ENCODE measurements around the gene MAGI1. TPM values are rescaled to one million over a fixed set of nuclear protein-coding genes. Genes with fewer than 3 reads are reported as not detected.

MAGI1 gene
- total RNA-seq, 1 experiment from 2014 or later: 38.6 TPM

DNA sequence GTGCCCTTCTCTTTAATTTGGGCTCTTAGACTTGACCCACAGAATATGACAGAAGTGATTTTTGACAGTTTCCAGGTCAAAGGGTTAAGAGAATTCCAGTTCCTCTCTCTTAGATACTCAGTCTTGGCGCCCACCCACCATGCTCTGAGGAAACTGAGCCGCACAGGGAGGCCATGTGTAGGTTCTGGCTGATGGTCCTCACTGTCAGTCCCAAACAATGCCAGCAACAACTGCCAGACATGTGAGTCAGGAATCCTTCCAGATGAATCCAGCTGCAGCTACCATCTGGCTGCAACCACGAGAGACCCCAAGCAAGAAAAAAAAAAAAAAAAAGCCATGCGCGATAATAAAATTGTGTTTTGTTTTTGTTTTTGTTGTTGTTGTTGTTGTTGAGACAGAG is 326.6 kb downstream of the MAGI1 start (continued):
- TF ChIP-seq REST (IDR thresholded peaks at IDR 0.05; ENCODE audit: low read depth): no peak

DNA sequence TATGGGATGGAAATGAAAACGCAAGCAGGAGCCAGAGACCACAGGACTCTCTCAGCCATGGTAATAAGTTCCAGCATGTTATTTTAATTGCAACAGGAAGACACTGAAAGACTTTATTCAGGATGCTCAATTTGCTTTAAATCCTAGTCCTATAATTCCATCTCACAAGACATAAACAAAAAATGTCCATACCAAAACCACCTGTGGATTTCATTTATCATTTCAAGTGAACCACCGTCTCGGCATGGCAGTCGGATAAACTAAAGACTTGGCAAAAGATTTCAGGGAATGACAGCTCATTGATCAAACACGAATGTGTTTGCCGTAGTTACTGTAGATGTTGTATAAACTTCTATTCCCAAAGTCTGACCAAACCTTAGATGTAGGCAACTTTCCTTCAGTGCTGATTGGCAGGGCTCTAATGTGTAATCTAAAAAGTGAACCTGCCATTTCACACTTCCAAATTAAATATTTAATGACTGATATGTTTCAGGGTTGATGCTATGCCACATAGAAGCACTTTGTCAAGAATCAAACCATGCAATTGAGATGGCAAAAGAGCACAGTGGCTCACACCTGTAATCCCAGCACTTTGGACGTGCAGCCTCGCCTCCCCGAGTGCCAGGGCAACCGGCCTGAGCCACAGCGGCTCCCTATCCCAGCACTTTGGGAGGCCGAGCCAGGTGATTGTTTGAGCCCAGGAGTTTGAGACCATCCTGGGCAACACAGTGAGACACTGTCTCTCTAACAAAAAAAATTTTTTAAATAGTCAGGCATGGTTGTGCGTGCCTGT is 331.7 kb downstream of the MAGI1 start:
- no peak for ATAC-seq
- intact Hi-C loops (cut with micrococcal nuclease): no loop called here
- no peak overlapping the region for H3K27ac ChIP-seq (ENCODE audit: low read depth, low read length)
- ChIA-PET POLR2A (no interaction called here), CTCF (no interaction called here), RAD21 (ENCODE audit: low non-redundant PET in 1 of 2, low total read pairs in 2 of 2, uncharacterized antibody in 2 of 2, unreplicated experiment in 2 of 2) (no interaction called here)
- no peak overlapping the region for H3K4me2 ChIP-seq (ENCODE audit: low read length)
- H2AFZ ChIP-seq (ENCODE audit: low read depth, low read length, poor library complexity, severe bottlenecking): no peak overlapping the region
- H3K4me3 ChIP-seq (replicated peaks in 1 of 2; ENCODE audit: low read depth in 1 of 2, low read length in 2 of 2): no peak overlapping the region
- no peaks in the 10 kb centered on the region for H3K36me3 ChIP-seq (ENCODE audit: control insufficient read depth in 1 of 2, insufficient read depth in 2 of 2, low read length in 2 of 2)
- no peaks in the 10 kb centered on the region for H3K4me1 ChIP-seq (ENCODE audit: control insufficient read depth in 1 of 2, insufficient read depth in 2 of 2, low read length in 2 of 2)
- no peaks in the 10 kb centered on the region for H3K9me3 ChIP-seq (ENCODE audit: control insufficient read depth in 1 of 2, insufficient read depth in 1 of 2, low read depth in 1 of 2, low read length in 2 of 2)
- no peaks in the 10 kb centered on the region for H3K9me2 ChIP-seq (ENCODE audit: insufficient read depth)
- DNase-seq (ENCODE audit: low read depth, low spot score): no peak
- no peak overlapping the region for H3K9ac ChIP-seq (ENCODE audit: low read length)
- H3K27me3 ChIP-seq (ENCODE audit: insufficient read depth, low read length): no peaks in the 10 kb centered on the region
- no TSS peak for BruUV-seq (replicated peaks)
- H4K20me1 ChIP-seq (ENCODE audit: insufficient read depth): peaks cover 9% of the 10 kb centered on the region; the same call in 1 of the 2 replicates
- no peaks in the 10 kb centered on the region for H3K79me2 ChIP-seq (ENCODE audit: insufficient read depth, low read length)
- TF ChIP-seq FOSL1 (IDR thresholded peaks at IDR 0.05; ENCODE audit: low read depth) (no peak), ZNF274 (IDR thresholded peaks at IDR 0.05; ENCODE audit: low read depth, low read length) (no peak), MAX (IDR thresholded peaks at IDR 0.05) (no peak), ATF3 (IDR thresholded peaks at IDR 0.05) (no peak), POLR2A (IDR thresholded peaks at IDR 0.05; ENCODE audit: borderline replicate concordance, extremely low read depth, insufficient read depth, insufficient read length) (no peak), ZFX (IDR thresholded peaks at IDR 0.05) (no peak), TCF7L2 (IDR thresholded peaks at IDR 0.05; ENCODE audit: borderline replicate concordance, extremely low read depth, insufficient read depth, insufficient read length) (no peak), RAD21 (IDR thresholded peaks at IDR 0.05; ENCODE audit: low read depth) (no peak), EZH2phosphoT487 (IDR thresholded peaks at IDR 0.05; ENCODE audit: borderline replicate concordance) (no peak), EGR1 (IDR thresholded peaks at IDR 0.05; ENCODE audit: low read depth) (no peak), POLR2AphosphoS5 (IDR thresholded peaks at IDR 0.05; ENCODE audit: low read depth, low read length) (no peak), SRF (IDR thresholded peaks at IDR 0.05; ENCODE audit: low read depth) (no peak), SP1 (IDR thresholded peaks at IDR 0.05; ENCODE audit: low read depth) (no peak), SIN3A (IDR thresholded peaks at IDR 0.05; ENCODE audit: low read depth) (no peak)
- TF ChIP-seq, protein P1, sequence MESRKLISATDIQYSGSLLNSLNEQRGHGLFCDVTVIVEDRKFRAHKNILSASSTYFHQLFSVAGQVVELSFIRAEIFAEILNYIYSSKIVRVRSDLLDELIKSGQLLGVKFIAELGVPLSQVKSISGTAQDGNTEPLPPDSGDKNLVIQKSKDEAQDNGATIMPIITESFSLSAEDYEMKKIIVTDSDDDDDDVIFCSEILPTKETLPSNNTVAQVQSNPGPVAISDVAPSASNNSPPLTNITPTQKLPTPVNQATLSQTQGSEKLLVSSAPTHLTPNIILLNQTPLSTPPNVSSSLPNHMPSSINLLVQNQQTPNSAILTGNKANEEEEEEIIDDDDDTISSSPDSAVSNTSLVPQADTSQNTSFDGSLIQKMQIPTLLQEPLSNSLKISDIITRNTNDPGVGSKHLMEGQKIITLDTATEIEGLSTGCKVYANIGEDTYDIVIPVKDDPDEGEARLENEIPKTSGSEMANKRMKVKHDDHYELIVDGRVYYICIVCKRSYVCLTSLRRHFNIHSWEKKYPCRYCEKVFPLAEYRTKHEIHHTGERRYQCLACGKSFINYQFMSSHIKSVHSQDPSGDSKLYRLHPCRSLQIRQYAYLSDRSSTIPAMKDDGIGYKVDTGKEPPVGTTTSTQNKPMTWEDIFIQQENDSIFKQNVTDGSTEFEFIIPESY (IDR thresholded peaks at IDR 0.05; ENCODE audit: extremely low read depth, insufficient replicate concordance, low read length): no peak
- TF ChIP-seq, protein P2, sequence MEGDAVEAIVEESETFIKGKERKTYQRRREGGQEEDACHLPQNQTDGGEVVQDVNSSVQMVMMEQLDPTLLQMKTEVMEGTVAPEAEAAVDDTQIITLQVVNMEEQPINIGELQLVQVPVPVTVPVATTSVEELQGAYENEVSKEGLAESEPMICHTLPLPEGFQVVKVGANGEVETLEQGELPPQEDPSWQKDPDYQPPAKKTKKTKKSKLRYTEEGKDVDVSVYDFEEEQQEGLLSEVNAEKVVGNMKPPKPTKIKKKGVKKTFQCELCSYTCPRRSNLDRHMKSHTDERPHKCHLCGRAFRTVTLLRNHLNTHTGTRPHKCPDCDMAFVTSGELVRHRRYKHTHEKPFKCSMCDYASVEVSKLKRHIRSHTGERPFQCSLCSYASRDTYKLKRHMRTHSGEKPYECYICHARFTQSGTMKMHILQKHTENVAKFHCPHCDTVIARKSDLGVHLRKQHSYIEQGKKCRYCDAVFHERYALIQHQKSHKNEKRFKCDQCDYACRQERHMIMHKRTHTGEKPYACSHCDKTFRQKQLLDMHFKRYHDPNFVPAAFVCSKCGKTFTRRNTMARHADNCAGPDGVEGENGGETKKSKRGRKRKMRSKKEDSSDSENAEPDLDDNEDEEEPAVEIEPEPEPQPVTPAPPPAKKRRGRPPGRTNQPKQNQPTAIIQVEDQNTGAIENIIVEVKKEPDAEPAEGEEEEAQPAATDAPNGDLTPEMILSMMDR (IDR thresholded peaks at IDR 0.05 in 2 of 3, conservative IDR thresholded peaks at IDR 0.05 in 1 of 3; ENCODE audit: borderline replicate concordance in 1 of 3, insufficient read depth in 1 of 3, low read depth in 2 of 3, low read length in 2 of 3): no peak
